SK-N-SH treated with all-trans-retinoic acid at 6 μM for 48 hours (cell line): ENCODE measurements around the gene RCOR2.

Experiments used
- RARB ChIP-seq: fragments of 250-450 bp; sonication (Bioruptor Pico); IDR thresholded peaks from 2 replicates; pipeline ENCODE4 v1.8.0; 2021; ENCODE audit warnings: mild to moderate bottlenecking, moderate library complexity
- SNAI2 ChIP-seq: fragments of 250-450 bp; sonication (Bioruptor Pico); IDR thresholded peaks from 2 replicates; pipeline ENCODE4 v1.5.0; 2020; ENCODE audit warnings: mild to moderate bottlenecking, moderate library complexity
- ZFP3 ChIP-seq: fragments of 250-450 bp; sonication (Bioruptor Pico); IDR thresholded peaks from 2 replicates; pipeline ENCODE4 v1.5.0; 2020; ENCODE audit warnings: mild to moderate bottlenecking, moderate library complexity
- ZNF565 ChIP-seq: fragments of 450-650 bp; formaldehyde crosslinking; conservative IDR thresholded peaks from 2 replicates; pipeline ENCODE4 v1.5.0; 2020; ENCODE audit warnings: low read depth, mild to moderate bottlenecking, moderate library complexity
- TF ChIP-seq, protein P1 (sequence below): fragments of 250-450 bp; sonication (Bioruptor Pico); IDR thresholded peaks from 2 replicates; pipeline ENCODE4 v1.8.0; 2020; ENCODE audit warnings: mild to moderate bottlenecking, moderate library complexity, borderline replicate concordance

DNA sequence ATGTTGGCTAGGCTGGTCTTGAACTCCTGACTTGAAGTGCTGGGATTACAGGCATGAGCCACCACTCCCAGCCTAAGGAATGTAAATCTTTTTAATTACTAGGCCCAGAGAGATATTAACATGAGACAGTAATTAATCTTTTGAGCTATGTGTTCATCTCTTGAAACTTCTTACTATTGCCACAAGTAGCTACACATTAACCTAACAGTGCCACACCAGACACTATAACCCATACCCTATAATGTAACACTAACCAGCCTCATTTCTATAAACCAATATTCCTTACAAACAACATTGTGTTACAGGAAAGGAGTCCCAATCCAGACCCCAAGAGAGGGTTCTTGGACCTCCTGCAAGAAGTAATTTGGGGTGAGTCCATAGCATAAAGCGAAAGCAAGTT lies 49.5 kb upstream of the RCOR2 start:
- no peak for TF ChIP-seq ZNF565
- TF ChIP-seq, protein P1, sequence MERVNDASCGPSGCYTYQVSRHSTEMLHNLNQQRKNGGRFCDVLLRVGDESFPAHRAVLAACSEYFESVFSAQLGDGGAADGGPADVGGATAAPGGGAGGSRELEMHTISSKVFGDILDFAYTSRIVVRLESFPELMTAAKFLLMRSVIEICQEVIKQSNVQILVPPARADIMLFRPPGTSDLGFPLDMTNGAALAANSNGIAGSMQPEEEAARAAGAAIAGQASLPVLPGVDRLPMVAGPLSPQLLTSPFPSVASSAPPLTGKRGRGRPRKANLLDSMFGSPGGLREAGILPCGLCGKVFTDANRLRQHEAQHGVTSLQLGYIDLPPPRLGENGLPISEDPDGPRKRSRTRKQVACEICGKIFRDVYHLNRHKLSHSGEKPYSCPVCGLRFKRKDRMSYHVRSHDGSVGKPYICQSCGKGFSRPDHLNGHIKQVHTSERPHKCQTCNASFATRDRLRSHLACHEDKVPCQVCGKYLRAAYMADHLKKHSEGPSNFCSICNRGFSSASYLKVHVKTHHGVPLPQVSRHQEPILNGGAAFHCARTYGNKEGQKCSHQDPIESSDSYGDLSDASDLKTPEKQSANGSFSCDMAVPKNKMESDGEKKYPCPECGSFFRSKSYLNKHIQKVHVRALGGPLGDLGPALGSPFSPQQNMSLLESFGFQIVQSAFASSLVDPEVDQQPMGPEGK (CRISPR knock-in tag): no peak
- no peak for TF ChIP-seq ZFP3 (CRISPR knock-in tag)
- TF ChIP-seq SNAI2: no peak
- no peak for TF ChIP-seq RARB (CRISPR knock-in tag)
